Kidney capillary endothelial cell (primary cell): ENCODE measurements around the gene MAVS.
"Not testable (repeated sequence)": the region's sequence is repeated elsewhere in the genome, so short reads cannot be mapped to it uniquely, and the experiment has no call there.

Experiments
- DNase-seq: peaks from one replicate; pipeline ENCODE4 v3.0.0-alpha.2; 2018; ENCODE audit warnings: low spot score

The MAVS gene

DNA sequence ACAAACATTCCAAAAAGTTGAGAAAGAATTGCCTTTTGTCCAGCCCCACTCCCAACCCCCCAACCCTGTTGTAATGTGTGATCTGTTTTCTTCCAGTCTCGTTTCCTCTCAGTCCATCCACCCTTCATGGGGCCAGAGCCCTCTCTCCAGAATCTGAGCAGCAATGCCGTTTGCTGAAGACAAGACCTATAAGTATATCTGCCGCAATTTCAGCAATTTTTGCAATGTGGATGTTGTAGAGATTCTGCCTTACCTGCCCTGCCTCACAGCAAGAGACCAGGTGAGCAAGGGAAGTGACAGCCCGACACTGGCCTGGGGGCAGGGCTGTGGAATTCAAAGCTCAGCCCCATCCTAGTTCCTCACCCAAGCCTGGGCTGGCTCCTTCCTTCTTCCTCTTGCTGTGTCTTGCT is 7.8 kb downstream of the MAVS start:
- no peak for DNase-seq

DNA sequence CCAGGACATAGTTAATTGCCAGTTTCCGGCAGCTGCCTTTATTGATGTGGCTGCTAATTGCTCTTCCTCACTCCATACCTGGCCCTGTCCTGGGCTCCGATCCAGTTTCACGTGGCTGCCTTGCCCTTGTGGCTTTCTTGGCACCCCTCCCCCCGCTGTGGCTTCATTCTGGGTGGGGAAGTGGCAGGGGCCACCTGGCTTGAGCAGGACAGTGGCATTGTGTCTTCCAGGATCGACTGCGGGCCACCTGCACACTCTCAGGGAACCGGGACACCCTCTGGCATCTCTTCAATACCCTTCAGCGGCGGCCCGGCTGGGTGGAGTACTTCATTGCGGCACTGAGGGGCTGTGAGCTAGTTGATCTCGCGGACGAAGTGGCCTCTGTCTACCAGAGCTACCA is 10.8 kb downstream of the MAVS start:
- DNase-seq, result no peak

DNA sequence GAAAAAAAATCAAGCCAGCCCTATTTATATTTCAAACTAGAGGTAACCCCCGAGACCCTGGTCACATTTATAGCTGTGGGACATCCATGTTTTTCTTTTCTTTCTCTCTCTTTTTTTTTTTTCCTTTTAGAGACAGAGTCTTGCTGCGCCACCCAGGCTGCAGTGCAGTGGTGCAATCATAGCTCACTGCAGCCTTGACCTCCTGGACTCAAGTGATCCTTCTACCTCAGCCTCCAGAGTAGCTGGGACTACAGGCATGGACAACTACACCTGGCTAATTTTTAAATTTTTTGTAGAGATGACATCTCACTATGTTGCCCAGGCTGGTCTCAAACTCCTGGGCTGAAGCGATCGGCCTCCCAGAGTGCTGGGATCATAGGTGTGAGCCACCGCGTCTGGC is 12.1 kb downstream of the MAVS start:
- DNase-seq, result no peak

DNA sequence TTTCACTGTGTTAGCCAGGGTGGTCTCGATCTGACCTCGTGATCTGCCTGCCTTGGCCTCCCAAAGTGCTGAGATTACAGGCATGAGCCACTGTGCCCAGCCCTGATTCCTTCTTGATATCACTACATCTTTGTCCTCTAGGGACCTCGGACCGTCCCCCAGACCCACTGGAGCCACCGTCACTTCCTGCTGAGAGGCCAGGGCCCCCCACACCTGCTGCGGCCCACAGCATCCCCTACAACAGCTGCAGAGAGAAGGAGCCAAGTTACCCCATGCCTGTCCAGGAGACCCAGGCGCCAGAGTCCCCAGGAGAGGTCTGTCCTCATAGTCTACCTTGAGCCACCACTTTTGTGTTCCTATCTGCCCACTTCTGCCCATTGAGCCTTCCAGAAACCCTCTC is 14.6 kb downstream of the MAVS start:
- no peak for DNase-seq

DNA sequence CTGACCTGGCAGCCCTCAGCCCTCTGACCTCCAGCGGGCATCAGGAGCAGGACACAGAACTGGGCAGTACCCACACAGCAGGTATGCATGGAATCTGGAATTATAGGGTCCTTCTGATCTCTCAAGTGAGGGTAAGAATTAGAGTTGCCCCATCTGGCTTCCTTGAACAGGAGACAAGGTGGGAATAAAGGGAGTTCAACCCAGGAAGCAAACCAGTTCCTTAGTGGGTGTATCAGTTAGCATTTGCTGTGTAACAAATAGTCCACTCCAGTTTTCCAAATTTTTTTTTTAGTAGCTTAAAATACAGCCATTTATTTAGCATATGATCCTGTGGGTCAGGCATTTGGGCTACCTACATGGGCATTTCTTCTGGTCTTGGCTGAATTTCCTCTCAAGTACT is 15.7 kb downstream of the MAVS start:
- no peak for DNase-seq

DNA sequence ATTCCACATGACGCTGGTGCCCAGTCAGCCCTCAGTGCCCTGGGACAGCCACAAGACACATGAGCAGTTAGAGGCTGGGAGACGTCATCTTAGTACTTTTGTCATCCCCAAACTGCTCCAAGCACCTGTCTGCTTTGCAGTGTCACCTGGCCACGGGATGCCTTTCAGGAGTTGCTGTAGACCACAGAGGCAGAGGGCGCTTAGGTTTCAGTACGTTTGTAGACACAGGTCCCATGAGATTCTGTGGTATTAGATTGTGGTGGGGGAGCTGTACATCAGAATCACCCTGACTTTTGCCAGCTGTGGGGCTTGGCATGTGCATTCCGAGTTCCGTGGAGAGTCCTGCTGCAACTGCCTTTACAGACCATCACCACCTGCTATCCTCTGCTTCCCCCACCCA is 16.7 kb downstream of the MAVS start:
- no peak for DNase-seq

DNA sequence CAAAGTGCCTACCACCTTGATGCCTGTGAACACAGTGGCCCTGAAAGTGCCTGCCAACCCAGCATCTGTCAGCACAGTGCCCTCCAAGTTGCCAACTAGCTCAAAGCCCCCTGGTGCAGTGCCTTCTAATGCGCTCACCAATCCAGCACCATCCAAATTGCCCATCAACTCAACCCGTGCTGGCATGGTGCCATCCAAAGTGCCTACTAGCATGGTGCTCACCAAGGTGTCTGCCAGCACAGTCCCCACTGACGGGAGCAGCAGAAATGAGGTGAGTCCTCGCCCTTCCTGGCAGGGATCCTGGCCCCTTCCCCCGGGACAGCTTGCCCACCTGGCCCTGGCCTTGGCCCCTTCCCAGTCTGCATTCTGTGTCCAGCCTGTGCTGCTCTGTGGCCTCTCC is 17.9 kb downstream of the MAVS start:
- DNase-seq, result no peak

DNA sequence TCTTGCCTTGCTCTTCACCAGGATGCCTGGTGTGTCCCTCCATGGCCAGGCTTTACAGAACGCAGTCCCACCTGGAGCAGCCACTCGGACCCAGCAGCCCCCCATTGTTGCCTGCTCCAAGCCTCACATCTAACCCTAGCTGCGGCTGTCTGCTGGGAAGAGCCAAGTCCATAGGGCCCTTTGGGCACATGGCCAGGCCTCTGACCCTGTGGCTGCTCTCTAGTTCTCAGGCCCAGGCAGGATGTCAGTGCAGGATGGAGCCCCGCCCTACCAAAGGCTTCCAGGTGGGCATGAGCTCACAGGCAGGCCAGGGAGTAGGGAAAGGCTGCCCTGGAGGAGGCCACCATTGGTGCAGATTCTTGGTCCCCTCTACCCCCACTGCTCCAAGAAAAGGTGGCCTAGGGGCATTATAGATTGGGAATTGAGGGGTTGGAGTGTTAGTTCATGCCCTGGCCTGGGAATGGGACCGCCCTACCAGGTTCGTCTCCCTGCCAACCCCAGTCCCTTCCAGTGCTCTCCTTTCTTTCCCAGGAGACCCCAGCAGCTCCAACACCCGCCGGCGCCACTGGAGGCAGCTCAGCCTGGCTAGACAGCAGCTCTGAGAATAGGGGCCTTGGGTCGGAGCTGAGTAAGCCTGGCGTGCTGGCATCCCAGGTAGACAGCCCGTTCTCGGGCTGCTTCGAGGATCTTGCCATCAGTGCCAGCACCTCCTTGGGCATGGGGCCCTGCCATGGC is 18.7 kb downstream of the MAVS start:
- no peak for DNase-seq

DNA sequence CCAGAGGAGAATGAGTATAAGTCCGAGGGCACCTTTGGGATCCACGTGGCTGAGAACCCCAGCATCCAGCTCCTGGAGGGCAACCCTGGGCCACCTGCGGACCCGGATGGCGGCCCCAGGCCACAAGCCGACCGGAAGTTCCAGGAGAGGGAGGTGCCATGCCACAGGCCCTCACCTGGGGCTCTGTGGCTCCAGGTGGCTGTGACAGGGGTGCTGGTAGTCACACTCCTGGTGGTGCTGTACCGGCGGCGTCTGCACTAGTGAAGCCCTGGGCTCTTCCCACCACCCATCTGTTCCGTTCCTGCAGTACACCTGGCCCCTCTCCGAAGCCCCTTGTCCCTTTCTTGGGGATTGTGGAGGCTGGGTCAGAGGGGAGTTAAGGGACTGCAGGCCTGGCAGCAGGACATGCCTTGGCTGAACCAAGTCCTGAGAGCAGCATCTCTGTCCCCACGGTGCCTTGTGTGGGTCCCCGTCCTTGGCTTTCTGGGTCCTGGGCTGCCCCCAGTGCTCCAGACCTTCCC is 19.3 kb downstream of the MAVS start:
- DNase-seq, result no peak

DNA sequence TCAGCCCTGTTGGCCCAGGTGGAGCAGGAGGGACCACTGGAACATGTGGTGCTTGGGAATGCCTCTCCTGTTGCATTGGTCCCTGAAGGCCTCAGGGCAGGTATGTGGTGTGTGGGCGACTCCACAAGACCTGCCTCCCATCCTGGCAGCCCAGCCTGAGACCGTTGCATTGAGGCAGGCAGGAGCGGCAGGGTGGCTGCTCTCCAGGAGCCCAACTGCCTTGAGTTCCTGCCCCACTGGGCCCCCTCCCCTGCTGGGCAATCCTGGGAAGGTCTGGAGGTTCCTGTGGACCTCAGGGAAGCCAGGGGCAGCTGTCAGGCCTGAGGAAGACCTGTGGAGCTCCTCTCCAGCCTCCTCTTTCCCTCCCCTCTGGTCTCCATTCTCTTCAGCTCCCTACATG is 19.8 kb downstream of the MAVS start:
- no peak for DNase-seq

DNA sequence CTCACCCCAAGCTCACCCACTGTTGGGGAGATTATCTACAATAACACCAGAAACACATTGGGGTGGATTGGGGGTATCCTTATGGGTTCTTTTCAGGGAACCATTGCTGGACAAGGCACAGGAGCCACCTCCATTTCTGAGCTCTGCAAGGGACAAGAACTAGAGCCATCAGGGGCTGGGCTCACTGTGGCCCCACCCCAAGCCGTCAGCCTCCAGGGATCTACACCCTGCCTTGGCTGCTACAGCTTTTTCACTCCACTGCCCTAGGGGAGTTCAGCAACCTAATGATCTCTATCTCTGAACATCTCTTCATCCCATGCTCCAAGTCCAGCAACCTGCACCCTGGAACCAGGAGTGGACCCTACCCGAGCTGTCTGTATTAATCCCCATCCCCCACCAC is 21.2 kb downstream of the MAVS start:
- no peak for DNase-seq

DNA sequence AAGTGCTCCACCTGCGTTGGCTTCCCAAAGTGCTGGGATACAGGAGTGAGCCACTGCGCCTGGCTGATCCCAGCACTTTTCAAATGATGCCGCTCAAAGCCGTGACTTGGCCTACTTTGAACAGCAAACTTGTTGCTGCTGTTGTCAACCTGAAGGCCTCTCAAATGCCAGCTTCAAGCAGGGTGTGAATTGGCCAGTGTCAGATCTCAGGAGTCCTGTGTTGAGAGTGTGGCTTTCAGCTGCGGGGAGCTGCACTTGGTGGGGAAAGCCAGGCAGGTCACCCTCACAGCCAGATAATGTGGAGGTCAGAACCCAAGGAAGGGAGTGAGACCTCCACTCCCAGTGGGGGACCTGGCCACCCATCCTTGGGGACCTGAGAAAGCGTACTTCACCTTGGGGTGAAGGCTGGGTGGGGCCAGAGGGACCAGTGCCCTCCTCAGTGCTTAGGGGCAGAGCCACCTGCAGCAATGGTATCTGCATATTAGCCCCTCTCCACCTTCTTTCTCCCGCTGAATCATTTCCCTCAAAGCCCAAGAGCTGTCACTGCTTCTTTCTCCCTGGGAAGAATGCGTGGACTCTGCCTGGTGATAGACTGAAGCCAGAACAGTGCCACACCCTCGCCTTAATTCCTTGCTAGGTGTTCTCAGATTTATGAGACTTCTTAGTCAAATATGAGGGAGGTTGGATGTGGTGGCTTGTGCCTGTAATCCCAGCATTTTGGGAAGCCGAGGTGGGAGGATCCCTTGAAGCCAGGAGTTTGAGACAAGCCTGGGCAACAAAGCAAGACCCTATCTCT is 23.4 kb downstream of the MAVS start:
- no peak for DNase-seq

DNA sequence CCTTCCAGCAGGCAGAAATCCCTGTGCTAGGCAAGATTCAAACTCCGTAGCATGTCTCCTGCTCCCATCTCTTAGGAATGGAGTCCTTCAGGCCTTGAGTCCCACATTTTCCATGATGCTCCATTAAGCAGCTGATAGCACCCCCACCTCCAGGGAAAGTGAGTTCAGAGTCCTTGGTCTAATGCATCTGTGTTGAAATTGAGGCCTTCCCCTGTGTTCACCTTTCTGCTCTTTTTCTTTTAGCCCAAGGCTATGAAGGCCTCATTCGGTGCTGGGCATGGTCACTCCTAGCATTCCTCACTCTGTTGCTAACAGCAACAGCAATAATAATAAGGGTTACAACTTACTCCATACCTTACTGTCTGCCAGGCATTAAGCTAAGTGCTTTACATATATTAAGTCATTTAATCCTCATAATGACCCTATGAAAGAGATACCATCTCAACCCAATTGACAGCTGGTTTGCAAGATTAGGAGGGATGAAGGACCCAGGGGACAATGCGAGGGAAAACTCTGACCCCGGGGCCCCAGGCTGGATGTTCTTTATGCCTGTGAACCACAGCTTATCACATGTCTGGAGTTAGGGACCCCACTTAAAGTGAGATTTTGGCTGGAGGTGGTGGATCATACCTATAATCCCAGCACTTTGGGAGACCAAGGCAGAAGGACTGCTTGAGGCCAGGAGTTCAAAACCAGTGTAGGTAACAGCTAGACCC is 25.1 kb downstream of the MAVS start:
- no peak for DNase-seq

DNA sequence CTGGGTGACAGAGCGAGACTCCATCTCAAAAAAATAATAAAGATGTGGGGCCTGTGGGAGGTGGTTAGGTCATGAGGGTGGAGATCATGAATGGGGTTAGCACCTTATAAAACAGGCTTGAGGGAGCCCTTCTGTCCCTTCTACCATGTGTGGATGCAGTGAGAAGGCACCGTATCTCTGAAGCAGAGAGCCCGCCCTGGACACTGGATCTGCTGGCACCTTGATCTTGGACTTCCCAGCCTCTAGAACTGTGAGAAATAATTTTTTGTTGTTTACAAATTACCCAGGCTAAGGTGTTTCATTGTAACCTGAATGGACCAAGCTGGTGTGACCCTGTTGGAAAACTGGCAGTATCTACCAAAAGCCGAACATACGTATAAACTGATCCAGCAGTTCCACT is 26.9 kb downstream of the MAVS start:
- no peak for DNase-seq

DNA sequence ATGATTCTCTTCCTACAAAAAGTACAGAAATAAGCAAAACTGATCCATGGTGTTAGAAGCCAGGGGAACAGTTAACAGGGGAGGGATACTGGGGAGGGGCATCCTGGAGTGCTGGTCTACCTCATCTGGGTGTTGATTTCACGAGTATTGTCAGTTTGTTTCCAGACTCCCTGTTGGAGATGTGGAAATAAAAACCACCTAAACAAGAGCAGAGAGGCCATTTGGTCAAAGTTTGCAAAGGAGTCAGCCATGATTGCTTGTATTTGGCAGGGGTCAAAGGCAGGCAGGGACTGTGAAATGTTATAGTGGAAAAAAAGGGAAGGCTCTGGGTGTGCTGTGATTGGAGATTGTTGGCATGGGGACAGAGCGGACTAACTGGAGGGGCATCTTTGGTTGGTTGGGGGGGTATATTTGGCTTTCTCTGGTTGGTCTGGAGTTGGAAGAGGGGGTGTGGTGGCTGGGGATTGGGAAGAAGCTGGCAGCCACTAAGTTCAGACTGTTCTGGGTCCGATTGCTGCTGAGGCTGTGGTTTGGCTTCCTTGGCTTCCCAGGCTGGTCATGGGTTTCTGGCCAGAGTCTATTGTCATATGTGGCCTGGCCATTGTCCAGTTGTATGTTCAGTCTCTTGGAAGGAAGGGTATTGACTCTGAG is 27.7 kb downstream of the MAVS start:
- no peak for DNase-seq

DNA sequence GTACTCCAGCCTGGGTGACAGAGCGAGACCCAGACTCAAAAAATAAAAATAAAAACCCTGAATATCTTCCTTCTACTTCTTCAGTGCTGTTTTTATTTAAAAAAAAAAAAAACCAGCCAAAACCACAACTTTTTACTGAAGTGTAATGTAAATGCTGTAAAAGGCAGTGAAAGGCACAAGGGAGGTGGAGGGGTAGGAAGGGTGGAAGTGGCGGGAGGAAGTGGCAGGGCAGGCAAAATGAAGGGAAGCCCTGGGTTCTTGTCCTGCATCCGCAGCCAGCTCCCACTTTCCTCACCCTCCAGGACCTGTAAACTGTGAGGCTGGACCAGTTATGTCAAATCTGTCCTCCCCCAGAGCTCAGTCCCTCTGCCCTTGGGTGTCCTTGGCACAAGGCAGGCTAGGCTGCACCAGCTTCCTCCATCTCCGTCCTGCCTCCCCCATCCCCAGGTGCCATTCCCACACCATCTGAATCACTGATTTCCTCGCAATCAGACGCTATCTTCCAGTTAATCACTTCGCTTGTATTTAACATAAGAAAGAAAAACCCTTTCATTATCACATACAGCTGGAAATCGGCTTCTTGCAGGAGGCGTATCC is 28.8 kb downstream of the MAVS start:
- DNase-seq, result no peak

DNA sequence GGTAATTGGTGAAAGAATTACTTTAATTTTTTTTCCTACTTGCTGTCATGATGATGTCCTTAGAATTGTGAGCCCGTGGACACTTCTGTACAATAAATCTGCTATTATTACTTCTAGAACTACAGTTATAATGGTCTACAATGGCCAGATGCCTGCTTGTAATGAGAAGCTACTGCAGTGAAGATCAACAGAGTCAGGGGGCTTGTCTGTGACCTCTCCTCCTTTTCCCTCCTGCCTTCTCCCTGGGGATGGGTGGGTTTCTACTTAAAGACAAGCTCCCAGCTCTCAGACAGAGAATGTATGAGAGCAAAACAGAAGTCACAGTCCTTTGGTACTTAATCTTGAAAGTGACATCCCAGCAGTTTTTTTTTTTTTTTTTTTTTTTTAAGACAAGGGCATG is 29.4 kb downstream of the MAVS start:
- no peak for DNase-seq

DNA sequence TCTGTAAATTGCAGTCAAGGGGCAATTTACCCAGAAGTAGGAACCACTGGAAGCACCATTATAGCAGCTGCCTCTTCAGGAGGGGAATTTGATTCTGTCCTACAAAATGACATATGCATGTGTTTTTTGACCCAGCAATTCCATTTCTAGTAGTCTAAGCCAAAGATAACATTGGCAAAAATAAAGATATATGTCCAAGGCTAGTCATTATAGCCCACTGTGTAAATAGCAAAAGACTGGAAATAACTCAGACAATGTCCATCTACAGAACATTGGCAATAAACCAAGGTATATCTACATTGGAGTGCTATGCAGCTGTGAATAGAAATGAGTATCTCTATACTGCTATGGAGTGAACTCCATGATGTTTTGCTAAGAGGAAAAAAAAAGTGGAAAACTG is 30.0 kb downstream of the MAVS start:
- no peak for DNase-seq

DNA sequence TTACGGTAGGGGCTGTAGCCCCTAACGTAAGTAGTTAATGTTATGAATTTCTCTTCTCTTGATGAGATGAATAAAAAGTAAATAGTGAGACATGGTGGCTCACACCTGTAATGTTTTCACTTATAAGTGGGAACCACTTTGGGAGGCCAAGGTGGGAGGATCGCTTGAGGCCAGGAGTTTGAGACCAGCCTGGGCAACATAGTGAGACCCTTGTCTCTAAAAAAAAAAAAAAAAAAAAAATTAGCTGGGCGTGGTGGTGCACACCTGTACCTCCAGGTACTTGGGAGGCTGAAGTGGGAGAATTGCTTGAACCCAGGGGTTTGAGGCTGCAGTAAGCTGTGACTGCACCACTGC is 32.3 kb downstream of the MAVS start:
- not testable (repeated sequence) for DNase-seq

DNA sequence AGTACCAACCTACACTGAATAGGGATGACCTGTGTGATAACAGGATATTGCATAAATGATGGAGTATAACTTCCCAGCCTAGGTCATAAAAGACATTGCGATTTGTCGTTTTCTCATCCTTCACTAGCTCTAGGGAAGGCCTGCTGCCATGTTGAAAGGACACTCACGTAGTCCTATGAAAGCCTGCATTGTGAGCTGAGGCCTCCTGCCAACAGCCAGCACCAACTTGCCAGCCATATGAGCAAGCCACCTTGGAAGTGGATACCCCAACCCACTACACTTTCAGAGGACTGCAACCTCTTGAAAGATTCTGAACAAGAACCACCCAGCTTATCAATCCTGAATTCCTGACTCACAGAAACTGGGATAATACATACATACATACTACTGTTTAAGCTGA is 39.1 kb downstream of the MAVS start:
- no peak for DNase-seq

DNA sequence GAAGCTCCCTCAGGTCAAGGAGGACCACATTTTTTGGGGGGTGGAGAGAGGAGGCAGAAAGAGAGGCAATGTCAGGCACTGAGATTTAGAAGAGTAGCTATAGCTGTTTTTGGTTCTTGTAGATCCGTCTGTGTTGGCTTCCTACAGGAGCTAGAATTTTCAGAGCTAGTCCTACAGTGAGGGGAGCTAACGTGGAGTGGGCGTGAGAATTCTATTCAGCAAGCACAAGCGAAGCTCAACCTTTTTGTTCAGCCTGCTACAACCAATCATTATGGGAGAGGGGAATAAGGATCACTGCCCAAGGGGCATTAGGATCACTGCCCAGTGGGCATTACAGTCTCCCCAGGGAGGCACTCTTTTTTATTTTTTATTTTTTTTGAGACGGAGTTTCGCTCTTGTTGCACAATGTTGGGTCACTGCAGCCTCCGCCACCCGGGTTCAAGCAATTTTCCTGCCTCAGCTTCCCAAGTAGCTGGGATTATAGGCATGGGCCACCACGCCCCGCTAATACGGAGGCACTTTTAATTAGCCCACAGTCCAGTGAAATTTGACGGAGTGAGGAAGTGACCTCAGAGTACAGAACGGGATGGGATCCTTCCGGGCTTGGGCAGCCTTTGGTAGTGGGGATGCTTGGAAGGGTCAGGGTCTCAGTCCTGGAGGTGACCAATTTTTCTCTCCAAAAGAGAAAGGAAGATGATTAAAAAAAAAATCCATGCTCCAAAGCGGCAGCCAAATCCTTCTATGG is 41.4 kb downstream of the MAVS start:
- peak; percentile 58 for DNase-seq
